Measurements from ENCODE around the gene KPNA4.

GRCh38 chr3:160554980-160555379 lies 10.4 kb downstream of the KPNA4 start:
- TF ChIP-seq EZH2 (IDR thresholded peaks at IDR 0.05; ENCODE audit: insufficient read depth, poor library complexity, severe bottlenecking) (no peak), EZH2phosphoT487 (IDR thresholded peaks at IDR 0.05; ENCODE audit: insufficient read depth, low read depth) (no peak)

Data from GM23248 (cell line).